Measurements from ENCODE around the gene DAAM1. TPM values are rescaled to one million over a fixed set of nuclear protein-coding genes. Genes with fewer than 3 reads are reported as not detected.

Gene DAAM1
- total and polyA plus RNA-seq, 7 donors, result 5.7 to 37.1 (median 8.9) TPM

GRCh38 chr14:59308673-59309072, 120.2 kb downstream of the DAAM1 start:
- H3K27ac ChIP-seq, result no peak overlapping the region
- H3K4me3 ChIP-seq, result no peak overlapping the region
- intact Hi-C loops (cut with DNase I), result no loop called here
- no peak for DNase-seq
- H3K4me1 ChIP-seq, result peaks cover 7% of the 10 kb centered on the region
- H3K27me3 ChIP-seq (ENCODE audit: insufficient read depth in 3 of 3, low read length in 2 of 3), result no peaks in the 10 kb centered on the region
- WGBS, 3 donors, result 22 to 56% (median 39%) methylated on average over 1 of the region's 1 CpG
- ATAC-seq, result no peak
- TF ChIP-seq, protein P1, sequence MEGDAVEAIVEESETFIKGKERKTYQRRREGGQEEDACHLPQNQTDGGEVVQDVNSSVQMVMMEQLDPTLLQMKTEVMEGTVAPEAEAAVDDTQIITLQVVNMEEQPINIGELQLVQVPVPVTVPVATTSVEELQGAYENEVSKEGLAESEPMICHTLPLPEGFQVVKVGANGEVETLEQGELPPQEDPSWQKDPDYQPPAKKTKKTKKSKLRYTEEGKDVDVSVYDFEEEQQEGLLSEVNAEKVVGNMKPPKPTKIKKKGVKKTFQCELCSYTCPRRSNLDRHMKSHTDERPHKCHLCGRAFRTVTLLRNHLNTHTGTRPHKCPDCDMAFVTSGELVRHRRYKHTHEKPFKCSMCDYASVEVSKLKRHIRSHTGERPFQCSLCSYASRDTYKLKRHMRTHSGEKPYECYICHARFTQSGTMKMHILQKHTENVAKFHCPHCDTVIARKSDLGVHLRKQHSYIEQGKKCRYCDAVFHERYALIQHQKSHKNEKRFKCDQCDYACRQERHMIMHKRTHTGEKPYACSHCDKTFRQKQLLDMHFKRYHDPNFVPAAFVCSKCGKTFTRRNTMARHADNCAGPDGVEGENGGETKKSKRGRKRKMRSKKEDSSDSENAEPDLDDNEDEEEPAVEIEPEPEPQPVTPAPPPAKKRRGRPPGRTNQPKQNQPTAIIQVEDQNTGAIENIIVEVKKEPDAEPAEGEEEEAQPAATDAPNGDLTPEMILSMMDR (IDR thresholded peaks at IDR 0.05), result no peak
- no peaks in the 10 kb centered on the region for H3K36me3 ChIP-seq (ENCODE audit: insufficient read depth in 1 of 2, low read depth in 1 of 2)
- H3K9me3 ChIP-seq, result no peaks in the 10 kb centered on the region

DNA sequence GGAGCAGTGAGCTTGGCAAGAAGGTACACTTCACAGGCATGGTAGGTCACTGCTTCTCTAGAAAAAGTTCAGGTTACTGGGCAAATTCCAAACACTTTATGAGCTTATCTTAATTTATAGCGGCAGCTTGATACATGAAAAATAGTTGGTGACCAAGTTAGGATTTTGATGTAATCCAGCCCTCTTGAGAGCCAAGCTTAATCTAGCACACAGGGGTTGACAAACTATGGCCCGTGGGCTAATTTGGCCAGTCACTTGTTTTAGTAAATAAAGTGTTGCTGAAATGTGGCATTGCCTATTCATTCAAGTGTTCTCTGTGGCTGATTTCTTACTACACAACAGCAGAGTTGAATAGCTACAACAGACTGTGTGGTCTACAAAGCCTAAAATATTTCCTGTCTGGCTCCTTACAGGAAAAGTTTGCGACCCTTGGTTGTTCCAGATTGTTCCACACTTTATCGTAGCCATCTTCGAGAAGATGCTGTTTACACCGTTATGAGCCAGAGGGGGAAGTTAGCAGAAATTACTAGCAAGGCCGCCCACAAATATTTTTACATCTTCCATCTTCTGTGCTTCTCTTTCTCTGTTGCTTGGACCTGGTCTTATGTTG, 120.9 kb downstream of the DAAM1 start:
- no peaks in the 10 kb centered on the region for H3K36me3 ChIP-seq (ENCODE audit: insufficient read depth in 1 of 2, low read depth in 1 of 2)
- no peak overlapping the region for H3K27ac ChIP-seq
- ATAC-seq, result no peak
- no peaks in the 10 kb centered on the region for H3K27me3 ChIP-seq (ENCODE audit: insufficient read depth in 3 of 3, low read length in 2 of 3)
- H3K9me3 ChIP-seq, result no peaks in the 10 kb centered on the region
- DNase-seq, result no peak
- H3K4me3 ChIP-seq, result no peak overlapping the region
- H3K4me1 ChIP-seq, result peaks cover 7% of the 10 kb centered on the region
- 75 to 82% (median 81%) methylated on average over 7 of the region's 7 CpGs for WGBS, 3 donors
- intact Hi-C loops (cut with DNase I), result no loop called here
- TF ChIP-seq, protein P1 (IDR thresholded peaks at IDR 0.05), result no peak

DNA sequence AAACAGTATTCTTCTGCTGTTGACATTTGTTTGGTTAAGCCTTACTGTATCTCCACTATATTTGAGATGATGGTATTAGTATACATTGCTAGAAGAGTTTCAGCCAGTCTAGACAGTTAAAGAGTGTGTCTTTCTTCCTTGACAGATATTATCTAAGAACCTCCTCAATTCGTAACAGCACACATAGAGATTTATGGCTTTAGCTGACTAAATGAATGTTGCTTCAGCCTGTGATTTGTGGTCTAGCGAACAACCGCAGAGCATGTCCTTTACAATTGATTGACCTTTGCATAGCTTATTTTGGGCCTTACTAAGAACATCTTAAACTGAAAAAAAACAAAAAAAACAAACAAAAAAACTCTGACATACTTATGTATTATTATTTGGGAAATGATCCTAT, 122.2 kb downstream of the DAAM1 start:
- 74 to 76% (median 75%) methylated on average over 3 of the region's 3 CpGs for WGBS, 3 donors
- Histone ChIP-seq H3K27ac (no peak overlapping the region), H3K27me3 (ENCODE audit: insufficient read depth in 3 of 3, low read length in 2 of 3) (no peaks in the 10 kb centered on the region), H3K4me1 (peaks cover 7% of the 10 kb centered on the region), H3K4me3 (no peak overlapping the region), H3K36me3 (ENCODE audit: insufficient read depth in 1 of 2, low read depth in 1 of 2) (no peaks in the 10 kb centered on the region), H3K9me3 (no peaks in the 10 kb centered on the region)
- intact Hi-C loops (cut with DNase I), result no loop called here
- ATAC-seq (no peak), DNase-seq (no peak)
- TF ChIP-seq, protein P1 (IDR thresholded peaks at IDR 0.05), result no peak

- no peak overlapping the region for H3K27ac ChIP-seq
- intact Hi-C loops (cut with DNase I), result no loop called here
- peaks cover 8% of the 10 kb centered on the region for H3K4me1 ChIP-seq
Measured at GRCh38 chr14:59311723-59312122, 123.3 kb downstream of the DAAM1 start.

More at GRCh38 chr14:59311723-59312122, 123.3 kb downstream of the DAAM1 start:
- Histone ChIP-seq H3K9me3 (no peaks in the 10 kb centered on the region), H3K4me3 (no peak overlapping the region), H3K27me3 (ENCODE audit: insufficient read depth in 3 of 3, low read length in 2 of 3) (no peaks in the 10 kb centered on the region), H3K36me3 (ENCODE audit: insufficient read depth in 1 of 2, low read depth in 1 of 2) (no peaks in the 10 kb centered on the region)
- no peak for ATAC-seq
- TF ChIP-seq, protein P1 (IDR thresholded peaks at IDR 0.05), result no peak
- WGBS, 3 donors, result 97 to 98% (median 97%) methylated on average over 3 of the region's 3 CpGs
- DNase-seq, result no peak
